Duodenal mucosa (tissue), 2 donors: ENCODE data around the gene GLIS1.

Experiments
- H3K27ac ChIP-seq: one replicate; pipeline ENCODE4 v1.7.0; 2013; ENCODE audit warnings: low read depth, low read length
- H3K27me3 ChIP-seq, 2 donors: one replicate each; pipeline ENCODE4 v1.7.0; 2013; ENCODE audit warnings: low read length in 2 of 2, control low read depth in 1 of 2; ENCODE audit not compliant: insufficient read depth in 2 of 2, control insufficient read depth in 1 of 2
- H3K36me3 ChIP-seq, 2 donors: one replicate each; pipeline ENCODE4 v1.7.0; 2013; ENCODE audit warnings: low read length in 2 of 2, control low read depth in 1 of 2; ENCODE audit not compliant: insufficient read depth in 2 of 2, control insufficient read depth in 1 of 2
- H3K4me1 ChIP-seq, 2 donors: one replicate each; pipeline ENCODE4 v1.7.0; 2013; ENCODE audit warnings: low read length in 2 of 2, control low read depth in 1 of 2; ENCODE audit not compliant: insufficient read depth in 2 of 2, control insufficient read depth in 1 of 2
- H3K4me3 ChIP-seq, 2 donors: one replicate each; pipeline ENCODE4 v1.7.0; 2013; ENCODE audit warnings: low read length in 2 of 2, low read depth in 1 of 2
- H3K9ac ChIP-seq, 2 donors: one replicate each; pipeline ENCODE4 v1.7.0; 2013; ENCODE audit warnings: low read length in 2 of 2, low read depth in 1 of 2
- H3K9me3 ChIP-seq, 2 donors: one replicate each; pipeline ENCODE4 v1.7.0; 2013; ENCODE audit warnings: low read length in 2 of 2, control low read depth in 1 of 2; ENCODE audit not compliant: control insufficient read depth in 1 of 2

GLIS1 gene

DNA sequence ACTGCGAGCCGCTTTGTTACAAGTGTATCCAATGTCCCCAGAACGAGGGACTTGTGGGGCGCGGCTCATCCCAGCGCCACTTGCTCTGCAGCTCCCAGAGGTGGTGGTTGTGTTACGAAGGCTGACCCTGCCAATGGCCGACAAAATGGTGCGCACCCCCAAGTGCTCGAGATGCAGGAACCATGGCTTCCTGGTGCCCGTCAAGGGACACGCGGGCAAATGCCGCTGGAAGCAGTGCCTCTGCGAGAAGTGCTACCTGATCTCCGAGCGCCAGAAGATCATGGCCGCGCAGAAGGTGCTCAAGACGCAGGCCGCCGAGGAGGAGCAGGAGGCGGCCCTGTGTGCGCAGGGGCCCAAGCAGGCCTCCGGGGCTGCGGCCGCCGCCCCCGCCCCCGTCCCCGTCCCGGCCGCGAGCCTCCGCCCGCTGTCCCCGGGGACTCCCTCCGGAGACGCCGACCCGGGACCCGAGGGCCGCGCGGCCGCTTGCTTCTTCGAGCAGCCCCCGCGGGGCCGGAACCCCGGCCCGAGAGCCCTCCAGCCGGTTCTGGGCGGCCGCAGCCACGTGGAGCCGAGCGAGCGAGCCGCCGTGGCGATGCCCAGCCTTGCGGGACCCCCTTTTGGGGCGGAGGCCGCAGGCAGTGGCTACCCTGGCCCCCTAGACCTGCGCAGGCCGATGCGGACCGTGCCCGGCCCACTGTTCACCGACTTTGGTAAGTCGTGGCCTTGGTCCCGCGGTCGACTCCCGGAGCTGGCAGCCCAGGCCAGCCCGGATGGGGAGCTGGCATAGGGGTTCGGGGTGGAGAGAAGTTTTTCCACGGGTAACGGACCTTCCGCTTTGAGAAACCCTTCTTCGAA is 279.4 kb downstream of the GLIS1 start, which contains the start of gene DMRTB1:
Gene DMRTB1, plus strand, starts transcription at position 79 of the 855 bp plus-strand sequence. Its CDS starts 55 bp downstream, at position 134.
- Histone ChIP-seq H3K4me3 (no peak within 1 kb of the TSS), H3K36me3 (no peaks in the 10 kb centered on the region), H3K4me1 (no peaks in the 10 kb centered on the region), H3K9ac (no peak within 1 kb of the TSS), H3K27ac (no peak within 1 kb of the TSS), H3K9me3 (no peaks in the 10 kb centered on the region), H3K27me3 (no peaks in the 10 kb centered on the region)

DNA sequence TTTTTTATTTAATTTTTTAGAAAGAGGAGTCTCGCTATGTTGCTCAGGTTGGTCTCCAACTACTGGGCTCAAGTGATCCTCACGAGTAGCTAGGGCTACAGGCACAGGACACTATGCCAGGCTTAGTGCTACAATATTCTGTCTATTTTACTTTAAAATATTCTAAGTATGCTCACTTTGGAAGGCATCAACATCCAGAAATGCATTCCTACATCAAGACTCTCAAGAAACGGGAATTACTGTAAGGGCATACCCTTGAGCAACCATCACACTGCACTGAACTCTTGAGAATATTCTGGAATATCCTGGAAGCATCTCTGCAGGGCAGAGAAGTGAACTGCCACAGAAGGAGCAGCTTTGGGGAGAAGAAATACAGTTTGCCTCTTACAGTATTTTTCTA is 280.3 kb downstream of the GLIS1 start:
- Histone ChIP-seq H3K27me3 (no peaks in the 10 kb centered on the region), H3K4me1 (no peaks in the 10 kb centered on the region), H3K36me3 (no peaks in the 10 kb centered on the region), H3K4me3 (no peak overlapping the region), H3K9ac (no peak overlapping the region), H3K27ac (no peak overlapping the region), H3K9me3 (no peaks in the 10 kb centered on the region)
